HG02973 (cell line): ENCODE results near the gene NEURL1.

Experiments
- ATAC-seq: cut with Tn5 transposase; IDR thresholded peaks from one replicate; pipeline ENCODE4 v1.9.1; 2021; ENCODE audit warnings: moderate library complexity; ENCODE audit not compliant: unreplicated experiment

The NEURL1 gene, protein sequence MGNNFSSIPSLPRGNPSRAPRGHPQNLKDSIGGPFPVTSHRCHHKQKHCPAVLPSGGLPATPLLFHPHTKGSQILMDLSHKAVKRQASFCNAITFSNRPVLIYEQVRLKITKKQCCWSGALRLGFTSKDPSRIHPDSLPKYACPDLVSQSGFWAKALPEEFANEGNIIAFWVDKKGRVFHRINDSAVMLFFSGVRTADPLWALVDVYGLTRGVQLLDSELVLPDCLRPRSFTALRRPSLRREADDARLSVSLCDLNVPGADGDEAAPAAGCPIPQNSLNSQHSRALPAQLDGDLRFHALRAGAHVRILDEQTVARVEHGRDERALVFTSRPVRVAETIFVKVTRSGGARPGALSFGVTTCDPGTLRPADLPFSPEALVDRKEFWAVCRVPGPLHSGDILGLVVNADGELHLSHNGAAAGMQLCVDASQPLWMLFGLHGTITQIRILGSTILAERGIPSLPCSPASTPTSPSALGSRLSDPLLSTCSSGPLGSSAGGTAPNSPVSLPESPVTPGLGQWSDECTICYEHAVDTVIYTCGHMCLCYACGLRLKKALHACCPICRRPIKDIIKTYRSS

GRCh38 chr10:103493362-103493915, at the start of gene NEURL1:
TSS of gene NEURL1 (plus strand) at chr10:103493705. CDS start at chr10:103494388, 683 bp downstream.
- no peak for ATAC-seq

DNA sequence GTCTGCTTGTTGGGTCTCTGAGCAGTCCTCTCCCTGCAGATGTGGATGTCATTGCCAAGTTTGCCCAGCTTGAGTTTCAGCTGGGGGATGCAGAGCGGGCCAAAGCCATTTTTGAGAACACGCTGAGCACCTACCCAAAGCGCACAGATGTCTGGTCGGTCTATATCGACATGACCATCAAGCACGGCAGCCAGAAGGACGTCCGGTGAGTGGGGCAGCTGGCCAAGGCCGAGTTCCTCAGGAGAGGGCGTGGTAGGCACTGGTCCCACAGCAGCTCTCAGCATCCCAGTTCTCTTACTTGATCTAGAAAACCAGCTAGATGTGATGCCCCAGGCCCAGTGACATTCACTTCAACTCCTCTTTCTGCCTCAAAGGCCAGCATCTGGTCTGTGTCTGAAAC, 49.0 kb upstream of the NEURL1 start:
- no peak for ATAC-seq

DNA sequence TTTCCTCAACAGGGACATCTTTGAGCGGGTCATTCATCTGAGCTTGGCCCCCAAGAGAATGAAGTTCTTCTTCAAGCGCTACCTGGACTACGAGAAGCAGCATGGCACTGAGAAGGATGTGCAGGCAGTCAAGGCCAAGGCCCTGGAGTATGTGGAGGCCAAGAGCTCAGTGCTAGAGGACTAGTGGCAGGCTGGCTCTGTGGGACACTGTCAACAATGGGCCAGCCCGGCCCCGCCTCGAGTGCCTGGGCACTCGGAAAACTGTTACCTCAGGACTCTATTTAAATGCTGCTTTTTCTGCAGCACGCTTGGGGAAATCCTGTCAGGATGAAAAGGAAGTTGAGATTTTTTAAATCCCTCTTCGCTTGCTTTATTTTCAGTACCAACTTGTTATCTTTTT, 48.1 kb upstream of the NEURL1 start:
- no peak for ATAC-seq

GRCh38 chr10:103445767-103446567, 47.5 kb upstream of the NEURL1 start:
- ATAC-seq, result no peak

DNA sequence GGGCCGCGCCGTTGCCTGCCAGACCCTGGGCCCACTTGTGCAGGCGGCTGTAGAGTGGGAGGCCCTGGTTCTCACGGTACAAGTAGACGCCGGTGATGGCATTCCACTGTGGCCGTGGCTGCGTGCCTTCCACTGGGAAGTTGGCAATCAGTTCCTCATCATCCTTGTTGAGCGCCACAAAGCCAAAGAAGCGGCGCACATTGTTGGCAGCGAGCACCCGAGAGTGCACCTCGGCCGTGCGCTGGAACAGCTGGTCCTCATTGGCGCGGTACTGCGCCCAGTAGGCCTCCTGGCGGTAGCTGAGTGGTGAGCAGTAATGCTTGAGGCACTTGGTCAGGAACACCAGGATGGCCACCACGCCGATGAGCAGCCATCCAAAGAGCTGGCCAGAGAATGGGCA, 46.3 kb upstream of the NEURL1 start:
- no peak for ATAC-seq

GRCh38 chr10:103448746-103449145, 44.8 kb upstream of the NEURL1 start:
- no peak for ATAC-seq

- no peak for ATAC-seq
These were observed 44.0 kb upstream of the NEURL1 start for GRCh38 chr10:103449208-103450144.

- no peak for ATAC-seq
These were observed 43.3 kb upstream of the NEURL1 start for GRCh38 chr10:103450201-103450695.

DNA sequence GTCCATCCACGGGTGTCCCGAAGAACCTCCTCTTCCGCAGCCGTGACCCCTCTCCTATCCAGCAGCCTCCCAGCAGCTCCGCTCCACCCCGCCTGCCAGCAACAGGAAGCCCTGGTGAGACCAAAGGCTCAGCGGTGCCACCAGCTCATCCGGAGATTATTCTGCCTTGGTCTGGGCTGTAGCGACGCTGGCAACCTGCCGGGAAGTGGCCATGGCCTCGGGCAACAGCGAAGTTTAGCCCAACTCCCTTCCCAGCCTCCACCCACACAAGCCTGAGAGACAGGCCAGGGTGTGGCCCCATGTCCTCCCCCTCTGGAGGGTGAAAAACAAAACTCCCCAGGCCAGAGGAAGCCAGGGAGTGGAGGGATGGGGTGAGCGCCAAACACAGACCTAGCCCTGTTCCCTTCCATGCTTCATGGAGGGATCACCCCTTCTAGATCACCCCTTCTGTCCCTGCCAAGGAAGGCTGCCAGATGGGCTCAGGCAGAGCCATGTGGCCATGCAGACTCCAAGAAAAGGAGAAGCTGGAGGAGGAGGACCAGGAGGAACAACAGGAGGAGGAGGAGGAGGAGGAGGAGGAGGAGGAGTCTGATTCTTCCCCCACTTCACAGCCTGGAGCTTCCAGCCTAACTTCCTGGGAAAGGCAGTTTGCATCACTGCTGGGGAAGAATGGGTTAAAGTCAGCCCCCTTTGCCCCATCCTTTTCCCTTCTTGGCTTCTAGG, 42.3 kb upstream of the NEURL1 start:
- ATAC-seq, result no peak

DNA sequence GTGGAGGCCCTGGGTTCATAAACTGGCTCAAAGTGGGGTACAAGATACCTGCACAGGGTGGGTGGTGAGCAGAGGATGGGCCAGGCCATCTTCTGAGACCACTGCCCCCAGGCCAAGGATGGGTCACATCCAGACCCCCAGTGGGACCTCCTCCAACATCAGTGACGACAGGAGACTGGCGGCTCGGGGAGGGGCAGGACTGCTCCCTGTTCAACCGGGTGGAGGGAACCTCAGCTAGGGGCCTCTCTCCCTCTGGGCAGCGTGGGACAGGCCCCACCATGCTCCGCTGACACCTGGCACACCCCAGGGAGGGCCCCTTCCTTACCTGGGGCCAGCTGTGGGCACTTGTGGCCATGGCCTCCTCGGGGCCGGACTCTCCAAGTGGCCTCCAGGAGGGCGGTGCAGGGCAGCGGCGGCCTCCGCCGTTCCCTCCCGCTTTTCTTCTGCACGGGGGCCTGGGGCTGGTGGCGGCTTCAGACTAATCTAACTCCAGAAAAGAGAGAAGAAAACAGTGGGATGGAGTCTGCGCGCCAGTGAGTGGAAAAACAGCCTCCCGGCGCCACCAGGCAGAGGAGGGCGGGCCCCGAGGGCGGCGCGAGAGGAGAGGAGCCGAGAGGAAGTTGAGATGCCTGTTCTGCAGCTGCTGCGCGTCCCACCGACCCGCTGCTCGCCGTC, 41.5 kb upstream of the NEURL1 start, which contains the start of gene CALHM2:
TSS of gene CALHM2 (minus strand) at position 540 of the 675 bp plus-strand sequence. CDS start 2,429 bp downstream, outside the sequence.
- peak; percentile 55 for ATAC-seq

GRCh38 chr10:103452506-103453230, 40.8 kb upstream of the NEURL1 start:
- ATAC-seq, result no peak

- ATAC-seq, result no peak
These were observed 39.5 kb upstream of the NEURL1 start for GRCh38 chr10:103454026-103454425.

GRCh38 chr10:103455235-103455634, 38.3 kb upstream of the NEURL1 start:
- ATAC-seq, result no peak

DNA sequence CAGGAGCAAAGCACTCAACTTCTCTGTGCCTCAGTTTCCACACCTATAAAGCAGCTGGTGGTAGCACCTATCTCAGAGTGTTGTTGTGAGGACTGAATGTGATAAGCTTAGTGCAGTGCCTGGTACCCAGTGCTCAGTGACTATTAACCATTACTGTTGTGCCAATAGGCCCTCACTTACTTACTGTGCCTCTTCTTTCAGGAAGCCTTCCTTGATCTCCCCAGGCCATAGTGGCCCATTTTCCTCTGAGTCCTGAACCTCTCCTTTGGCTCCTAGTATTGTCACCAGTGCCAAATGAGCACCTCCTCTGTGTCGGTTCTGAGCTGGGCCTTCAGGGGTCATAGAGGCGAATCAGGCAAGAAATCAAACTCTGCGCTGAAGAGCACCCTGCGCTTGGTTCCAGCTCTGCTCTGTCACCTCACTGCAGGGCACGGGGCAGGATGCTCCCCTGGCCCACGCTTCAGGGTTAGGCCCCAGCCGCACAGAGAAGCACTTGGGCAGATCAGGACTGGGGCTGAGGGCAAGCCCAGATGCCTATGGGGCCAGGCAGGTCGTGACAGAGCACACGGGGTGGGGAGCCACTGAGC, 37.3 kb upstream of the NEURL1 start:
- ATAC-seq, result no peak

GRCh38 chr10:103457176-103457712, 36.3 kb upstream of the NEURL1 start:
- no peak for ATAC-seq

- ATAC-seq, result no peak
These were observed 35.5 kb upstream of the NEURL1 start for GRCh38 chr10:103457896-103458583.

DNA sequence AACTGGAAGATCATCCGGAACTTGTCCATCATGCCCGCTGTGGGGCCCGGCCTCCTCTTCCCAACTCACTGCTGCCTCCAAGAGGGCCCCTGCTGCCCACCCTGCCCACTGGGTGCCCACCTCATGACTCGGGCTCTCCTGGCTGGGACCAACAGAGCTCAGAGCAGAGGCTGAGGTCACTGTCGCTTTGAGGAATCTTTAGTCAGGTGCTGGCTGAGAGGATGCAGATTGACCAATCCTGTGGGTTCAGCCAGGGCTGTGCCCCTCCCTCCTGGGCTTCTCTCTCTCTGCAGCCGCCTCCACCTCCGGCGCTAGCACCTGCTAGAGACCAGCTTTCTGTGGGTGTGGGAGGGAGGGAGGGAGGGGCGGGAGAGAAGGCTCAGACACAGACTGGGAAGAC, 34.8 kb upstream of the NEURL1 start, which contains the start of gene CALHM1:
TSS of gene CALHM1 (minus strand) at position 181 of the 400 bp plus-strand sequence. CDS start at position 32, 149 bp downstream.
- ATAC-seq, result no peak
